Stimulated activated CD8-positive, alpha-beta memory T cell treated with anti-CD3 and anti-CD28 coated beads, Interleukin-7, amount 100 ng/mL, for 48 hours (primary cell): ENCODE data around the gene DESI2.
"Not testable (repeated sequence)": the region's sequence is repeated elsewhere in the genome, so short reads cannot be mapped to it uniquely, and the experiment has no call there.

Experiments
- DNase-seq, 2 donors: peaks; one replicate each; pipeline ENCODE4 v3.0.0-alpha.2; 2020; ENCODE audit warnings: low read depth in 1 of 2; ENCODE audit errors: extremely low read depth in 1 of 2

The DESI2 gene

GRCh38 chr1:244654108-244655038 lies 1.4 kb downstream of the DESI2 start:
- DNase-seq, result no peak

DNA sequence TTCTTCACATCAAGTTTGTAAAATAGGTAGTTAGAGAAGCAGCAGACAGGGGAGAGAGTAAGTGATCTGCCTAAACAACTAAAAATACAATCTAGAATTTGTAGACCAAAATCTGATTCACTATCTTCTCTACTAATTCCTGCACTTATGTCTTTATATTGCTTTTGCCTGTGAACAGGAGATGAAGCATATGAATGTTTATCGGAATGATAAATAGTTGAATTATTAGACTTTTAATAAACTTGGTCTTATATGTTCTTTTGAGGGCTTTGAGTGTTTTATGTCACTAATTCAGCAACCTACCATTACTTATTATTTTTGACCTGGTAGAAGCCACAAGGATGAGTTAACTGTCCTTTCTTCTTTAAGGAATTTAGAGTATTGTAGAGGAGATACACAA lies 2.3 kb downstream of the DESI2 start:
- no peak for DNase-seq

- no peak for DNase-seq
These were observed 4.5 kb downstream of the DESI2 start for GRCh38 chr1:244657421-244657820.

- no peak for DNase-seq
These were observed 6.8 kb downstream of the DESI2 start for GRCh38 chr1:244659694-244660093.

- DNase-seq, result no peak
These were observed 7.7 kb downstream of the DESI2 start for GRCh38 chr1:244660595-244660994.

DNA sequence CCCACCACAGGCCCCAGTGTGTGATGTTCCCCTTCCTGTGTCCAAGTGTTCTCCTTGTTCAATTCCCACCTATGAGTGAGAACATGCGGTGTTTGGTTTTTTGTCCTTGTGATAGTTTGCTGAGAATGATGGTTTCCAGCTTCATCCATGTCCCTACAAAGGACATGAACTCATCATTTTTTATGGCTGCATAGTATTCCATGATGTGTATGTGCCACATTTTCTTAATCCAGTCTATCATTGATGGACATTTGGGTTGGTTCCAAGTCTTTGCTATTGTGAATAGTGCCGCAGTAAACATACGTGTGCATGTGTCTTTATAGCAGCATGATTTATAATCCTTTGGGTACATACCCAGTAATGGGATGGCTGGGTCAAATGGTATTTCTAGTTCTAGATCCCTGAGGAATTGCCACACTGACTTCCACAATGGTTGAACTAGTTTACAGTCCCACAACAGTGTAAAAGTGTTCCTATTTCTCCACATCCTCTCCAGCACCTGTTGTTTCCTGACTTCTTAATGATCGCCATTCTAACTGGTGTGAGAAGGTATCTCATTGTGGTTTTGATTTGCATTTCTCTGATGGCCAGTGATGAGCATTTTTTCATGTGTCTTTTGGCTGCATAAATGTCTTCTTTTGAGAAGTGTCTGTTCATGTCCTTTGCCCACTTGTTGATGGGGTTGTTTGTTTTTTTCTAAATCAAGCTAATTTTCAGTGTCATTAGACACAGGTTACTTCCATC lies 8.8 kb downstream of the DESI2 start:
- not testable (repeated sequence) for DNase-seq

DNA sequence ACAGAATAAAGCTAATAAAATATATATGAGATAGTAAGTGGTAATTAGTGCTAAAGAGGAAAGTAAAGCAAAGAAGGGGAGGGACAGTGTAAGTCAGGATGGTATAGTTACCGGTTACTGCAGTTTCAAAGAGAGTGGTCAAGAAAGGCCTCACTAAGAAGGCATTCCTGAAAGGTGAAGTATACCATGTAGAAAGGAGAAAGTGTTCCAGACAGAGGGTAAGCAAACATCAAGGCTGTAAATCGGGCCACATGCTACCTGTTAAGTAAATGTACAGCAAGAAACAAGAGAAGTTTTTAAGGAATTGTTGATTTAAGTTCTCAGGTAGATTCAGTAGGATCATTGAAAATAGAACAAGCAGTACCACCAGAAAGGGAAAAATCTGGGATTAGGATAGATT lies 9.7 kb downstream of the DESI2 start:
- no peak for DNase-seq

- no peak for DNase-seq
These were observed 11.4 kb downstream of the DESI2 start for GRCh38 chr1:244664353-244664752.

- no peak for DNase-seq
These were observed 12.9 kb downstream of the DESI2 start for GRCh38 chr1:244665771-244666217.

GRCh38 chr1:244666672-244667418 lies 13.9 kb downstream of the DESI2 start:
- not testable (repeated sequence) for DNase-seq

- no peak for DNase-seq
These were observed 14.9 kb downstream of the DESI2 start for GRCh38 chr1:244667797-244668196.

DNA sequence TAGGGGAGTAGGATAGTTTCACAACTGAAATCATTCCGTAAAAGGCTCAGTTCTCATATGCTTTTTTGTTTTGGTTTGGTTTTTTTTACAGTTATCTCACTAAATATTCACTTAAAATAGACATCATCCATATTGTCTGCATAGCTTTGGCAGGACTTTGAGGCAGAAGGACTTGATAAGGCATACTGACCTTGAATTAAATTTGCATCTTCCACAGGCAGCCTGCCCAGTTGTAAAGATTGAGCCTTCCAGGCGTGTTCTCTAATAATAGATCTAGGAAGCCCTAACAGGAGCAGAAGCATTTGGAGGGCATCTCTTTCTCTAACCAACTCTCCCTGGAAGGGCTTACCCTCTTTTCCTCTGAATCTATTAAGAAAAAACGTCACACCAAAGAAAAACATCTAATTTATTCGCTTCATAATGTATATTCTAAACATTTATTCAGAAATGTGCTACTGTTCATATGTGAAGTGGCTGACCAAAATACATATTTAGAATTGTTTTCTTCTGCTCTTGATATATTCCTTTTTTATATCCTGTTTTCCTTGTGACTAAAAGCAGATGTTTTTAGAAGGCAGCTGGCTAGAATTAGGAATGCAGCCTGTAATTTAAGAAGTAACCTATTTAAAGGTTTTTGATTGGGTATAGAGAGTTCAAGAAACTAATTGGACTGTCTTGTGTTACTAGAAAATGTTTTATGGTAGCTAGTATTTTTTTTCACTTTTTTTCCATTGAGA lies 20.2 kb downstream of the DESI2 start:
- no peak for DNase-seq

- DNase-seq, result no peak
These were observed 21.5 kb downstream of the DESI2 start for GRCh38 chr1:244674446-244674845.

GRCh38 chr1:244675167-244675566 lies 22.2 kb downstream of the DESI2 start:
- no peak for DNase-seq

GRCh38 chr1:244678697-244679096 lies 25.8 kb downstream of the DESI2 start:
- DNase-seq, result no peak

- DNase-seq, result no peak
These were observed 27.7 kb downstream of the DESI2 start for GRCh38 chr1:244680667-244681066.

DNA sequence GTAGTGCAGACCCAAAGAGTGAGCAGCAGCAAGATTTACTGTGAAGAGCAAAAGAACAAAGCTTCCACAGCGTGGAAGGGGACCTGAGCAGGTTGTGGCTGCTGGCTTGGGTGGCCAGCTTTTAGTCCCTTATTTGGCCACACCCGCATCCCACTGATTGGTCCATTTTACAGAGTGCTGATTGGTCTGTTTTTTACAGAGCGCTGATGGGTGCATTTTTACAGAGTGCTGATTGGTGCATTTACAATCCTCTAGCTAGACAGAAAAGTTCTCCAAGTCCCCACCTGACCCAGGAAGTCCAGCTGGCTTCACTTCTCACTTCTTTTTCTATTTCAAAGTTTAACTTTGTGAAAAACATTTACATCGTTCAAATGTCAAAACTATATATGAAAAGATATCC lies 29.2 kb downstream of the DESI2 start:
- not testable (repeated sequence) for DNase-seq

DNA sequence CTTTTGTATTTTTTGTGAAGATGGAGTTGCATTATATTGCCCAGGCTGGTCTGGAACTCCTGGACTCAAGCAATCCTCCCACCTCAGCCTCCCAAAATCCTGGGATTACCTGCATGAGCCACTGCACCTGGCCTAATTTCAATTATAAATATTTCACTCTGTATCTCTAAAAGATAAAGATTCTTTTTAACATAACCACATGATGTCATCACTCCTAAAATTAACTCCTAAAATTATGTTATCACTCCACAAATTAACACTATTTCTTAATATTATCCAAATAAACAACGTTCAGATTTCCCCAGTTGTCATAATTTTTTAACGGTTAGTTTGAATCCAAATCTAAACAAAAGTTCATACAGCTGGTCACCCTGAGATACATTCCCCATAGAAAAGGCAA lies 43.0 kb downstream of the DESI2 start:
- no peak for DNase-seq

GRCh38 chr1:244699741-244700140 lies 46.8 kb downstream of the DESI2 start:
- DNase-seq, result no peak

GRCh38 chr1:244700808-244701207 lies 47.9 kb downstream of the DESI2 start:
- no peak for DNase-seq

DNA sequence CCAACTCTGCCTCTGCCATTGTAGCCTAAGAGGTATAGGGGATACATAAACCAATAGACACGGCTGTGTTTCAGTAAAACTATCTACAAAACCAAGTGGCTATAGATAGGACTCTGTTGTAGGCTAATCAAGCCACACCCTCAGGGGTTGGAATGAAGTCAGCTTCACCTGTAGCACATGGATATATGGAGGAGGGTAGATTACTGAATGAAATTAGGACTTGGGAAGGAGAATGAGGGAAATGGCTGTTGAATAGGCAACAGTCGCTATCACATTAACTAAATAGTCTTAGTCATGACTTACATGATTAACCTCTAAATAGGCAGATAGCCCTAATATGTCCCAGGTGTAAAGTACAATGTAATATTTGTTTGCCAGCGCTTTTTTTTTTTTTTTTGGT lies 49.7 kb downstream of the DESI2 start:
- DNase-seq, result no peak
